Kidney epithelial cell (primary cell): Measurements from ENCODE around the gene XRN2. TPM values are rescaled to one million over a fixed set of nuclear protein-coding genes. Genes with fewer than 3 reads are reported as not detected.

Experiments used
- DNase-seq: peaks from one replicate; pipeline ENCODE4 v3.0.0-alpha.2; 2010; ENCODE audit warnings: low read depth
- H3K27me3 ChIP-seq: 2 replicates; pipeline ENCODE4 v1.6.0; 2011; ENCODE audit warnings: low read length; ENCODE audit not compliant: control insufficient read depth, insufficient read depth
- H3K36me3 ChIP-seq: 2 replicates; pipeline ENCODE4 v1.5.1; 2011; ENCODE audit warnings: low read length; ENCODE audit not compliant: control insufficient read depth, insufficient read depth
- H3K4me3 ChIP-seq: 2 replicates; pipeline ENCODE4 v1.5.1; 2011; ENCODE audit warnings: low read depth, mild to moderate bottlenecking, control low read depth, low read length
- CTCF ChIP-seq: IDR thresholded peaks from 2 replicates; pipeline ENCODE4 v1.5.1; 2011; ENCODE audit warnings: mild to moderate bottlenecking, moderate library complexity, low read length, control low read depth, inconsistent platforms; ENCODE audit not compliant: insufficient read depth, poor library complexity, severe bottlenecking
- total RNA-seq: library from RNA; depleted of rRNA; stranded (reverse); fragments of >200 nt; gene quantifications from 2 replicates; pipeline ENCODE4 v1.2.3, GENCODE V29; 2015

The XRN2 gene
- total RNA-seq, 1 donor from 2014 or later, result 107 TPM

- no peaks in the 10 kb centered on the region for H3K36me3 ChIP-seq
- TF ChIP-seq CTCF, result no peak
Observed at GRCh38 chr20:21384308-21384892, 81.3 kb downstream of the XRN2 start.

GRCh38 chr20:21386111-21386510 is 83.0 kb downstream of the XRN2 start:
- Histone ChIP-seq H3K27me3 (peaks cover 4% of the 10 kb centered on the region), H3K36me3 (no peaks in the 10 kb centered on the region), H3K4me3 (no peak overlapping the region)
- no peak for TF ChIP-seq CTCF
- DNase-seq, result no peak

More at GRCh38 chr20:21384308-21384892, 81.3 kb downstream of the XRN2 start:
- Histone ChIP-seq H3K4me3 (no peak overlapping the region), H3K27me3 (no peaks in the 10 kb centered on the region)
- no peak for DNase-seq

DNA sequence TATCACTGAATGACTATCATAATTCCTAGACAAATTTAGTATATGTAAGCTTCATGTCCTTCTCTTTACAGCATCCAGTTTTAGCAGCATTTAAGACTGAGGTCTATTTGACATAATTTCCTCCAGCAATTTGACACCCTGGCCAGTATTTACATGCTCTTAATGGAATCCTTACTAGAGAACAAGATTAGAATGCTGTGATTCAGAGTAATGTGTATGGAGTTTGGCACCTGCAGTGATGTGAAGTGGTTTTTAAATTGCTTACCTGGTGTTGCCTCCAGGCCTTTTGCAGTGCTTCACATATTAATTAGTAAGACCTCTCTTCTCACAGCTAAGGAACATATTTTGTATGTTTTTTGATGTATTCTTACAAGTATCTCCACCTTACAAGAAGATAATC is 84.4 kb downstream of the XRN2 start:
- H3K36me3 ChIP-seq, result no peaks in the 10 kb centered on the region
- H3K27me3 ChIP-seq, result peaks cover 17% of the 10 kb centered on the region
- DNase-seq, result no peak
- H3K4me3 ChIP-seq, result no peak overlapping the region
- TF ChIP-seq CTCF, result no peak

- H3K36me3 ChIP-seq, result no peaks in the 10 kb centered on the region
- TF ChIP-seq CTCF, result no peak
- DNase-seq, result no peak
- peaks cover 24% of the 10 kb centered on the region for H3K27me3 ChIP-seq
- no peak overlapping the region for H3K4me3 ChIP-seq
Observed at GRCh38 chr20:21388566-21388965, 85.4 kb downstream of the XRN2 start.

GRCh38 chr20:21389368-21389767 is 86.2 kb downstream of the XRN2 start:
- DNase-seq, result no peak
- Histone ChIP-seq H3K27me3 (peaks cover 29% of the 10 kb centered on the region), H3K36me3 (no peaks in the 10 kb centered on the region), H3K4me3 (no peak overlapping the region)
- TF ChIP-seq CTCF, result no peak

- Histone ChIP-seq H3K36me3 (no peaks in the 10 kb centered on the region), H3K4me3 (no peak overlapping the region), H3K27me3 (peaks cover 37% of the 10 kb centered on the region)
- TF ChIP-seq CTCF, result no peak
- DNase-seq, result no peak
Observed at GRCh38 chr20:21390768-21391167, 87.6 kb downstream of the XRN2 start.
